ENCODE results near the gene PCDH1.

- no peak for TF ChIP-seq POLR2A (IDR thresholded peaks at IDR 0.05)
- no peak for TF ChIP-seq CTCF (IDR thresholded peaks at IDR 0.05)
Measured at GRCh38 chr5:141876628-141877355, 1.4 kb downstream of the PCDH1 start.
